Activated effector memory CD4-positive, alpha-beta T cell treated with anti-CD3 and anti-CD28 coated beads, Interleukin-2, amount 50 U/mL, for 16 hours (primary cell): Measurements from ENCODE around the gene TTC9.

Source experiments
- DNase-seq: peaks from one replicate; pipeline ENCODE4 v3.0.0-alpha.2; 2020

TTC9 gene

DNA sequence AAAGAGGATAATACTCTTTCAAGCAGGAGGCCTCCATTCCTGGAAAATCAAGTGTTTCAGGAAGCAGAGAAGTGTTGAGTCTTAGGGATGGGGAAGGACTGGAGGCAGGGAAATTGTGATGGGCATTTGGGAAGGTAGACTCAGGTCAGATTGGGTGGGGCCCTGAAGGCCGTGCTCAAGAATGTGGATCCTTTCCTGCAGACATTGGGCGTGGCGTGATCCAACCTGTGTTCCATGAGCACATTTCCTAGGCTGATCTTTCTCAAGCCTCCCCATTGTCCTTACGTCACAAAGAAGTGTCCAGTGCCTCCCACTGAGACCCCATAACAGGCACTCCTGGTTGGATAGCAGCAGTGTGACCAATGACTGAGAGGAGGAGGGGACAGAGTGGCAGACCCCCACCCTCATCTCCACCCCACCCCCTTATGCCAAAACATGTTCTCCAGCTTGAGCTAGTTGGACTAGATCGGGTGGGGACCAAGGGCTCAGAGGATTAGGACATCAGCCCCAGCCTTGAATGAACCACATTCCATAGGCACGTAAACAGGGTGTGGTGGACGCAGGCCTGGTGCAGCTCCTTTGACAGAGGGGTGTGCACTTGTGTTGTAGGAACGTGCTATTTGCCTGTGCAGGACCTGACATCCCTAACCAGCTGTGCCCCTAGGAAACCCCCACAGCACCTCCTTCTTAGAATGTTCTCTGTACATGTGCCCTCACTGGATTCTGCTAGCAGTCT lies 76.8 kb downstream of the TTC9 start:
- DNase-seq: no peak

DNA sequence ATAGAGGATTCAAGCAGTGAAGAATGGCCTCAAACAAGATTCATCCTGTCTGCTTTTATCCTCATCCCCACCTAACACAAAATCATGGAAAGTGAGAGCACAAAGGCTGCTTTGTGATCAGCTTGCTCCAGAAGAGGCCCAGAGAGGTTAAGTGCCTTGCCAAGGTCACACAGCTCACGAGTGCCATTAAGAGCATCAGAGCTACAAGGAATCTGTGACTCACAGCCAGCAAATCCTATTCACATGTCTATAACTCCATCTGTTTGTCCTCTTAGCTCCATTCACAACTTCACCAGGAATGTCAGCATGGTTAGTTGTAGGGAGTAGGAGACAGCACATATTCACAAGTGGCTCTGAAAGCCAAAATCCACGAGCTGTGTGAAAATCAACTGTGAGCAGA lies 79.8 kb downstream of the TTC9 start:
- no peak for DNase-seq

DNA sequence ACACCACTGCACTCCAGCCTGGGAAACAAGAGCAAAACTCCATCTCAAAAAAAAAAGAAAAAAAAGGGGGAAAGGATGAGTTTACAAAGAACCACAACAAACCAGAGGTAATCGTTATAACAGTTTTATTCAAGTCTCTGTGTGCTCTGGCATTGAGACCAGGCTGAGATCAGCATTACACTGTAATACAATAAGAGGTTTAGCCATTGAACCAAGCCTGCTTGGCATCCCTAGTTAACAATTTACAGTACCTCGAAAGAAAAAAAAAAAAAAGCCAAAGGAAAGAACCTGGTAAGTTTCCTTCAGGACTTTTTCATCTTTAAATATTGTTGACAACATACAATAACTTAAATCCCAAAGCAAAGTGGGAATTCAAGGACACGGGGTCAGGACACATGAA lies 80.7 kb downstream of the TTC9 start:
- DNase-seq: no peak

DNA sequence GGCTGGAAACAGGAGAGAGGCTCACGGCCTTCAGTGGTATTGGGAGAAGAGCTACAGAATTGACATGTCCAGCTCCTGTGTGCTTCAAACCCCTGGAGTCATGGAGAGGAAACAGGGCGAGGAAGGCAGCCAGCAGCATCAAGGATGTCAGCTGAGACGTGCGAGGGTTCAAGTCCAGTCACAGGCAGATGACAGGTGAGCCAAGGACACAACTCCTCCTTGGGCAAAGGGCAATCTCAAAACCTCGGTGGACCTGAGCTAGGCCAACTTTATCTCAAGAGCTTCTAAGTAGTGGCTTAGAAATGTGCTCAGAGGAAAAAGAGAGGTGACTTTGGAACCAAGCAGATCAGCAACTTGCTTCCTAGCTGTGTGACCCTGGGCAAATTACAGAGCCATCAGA lies 81.6 kb downstream of the TTC9 start:
- DNase-seq: no peak

DNA sequence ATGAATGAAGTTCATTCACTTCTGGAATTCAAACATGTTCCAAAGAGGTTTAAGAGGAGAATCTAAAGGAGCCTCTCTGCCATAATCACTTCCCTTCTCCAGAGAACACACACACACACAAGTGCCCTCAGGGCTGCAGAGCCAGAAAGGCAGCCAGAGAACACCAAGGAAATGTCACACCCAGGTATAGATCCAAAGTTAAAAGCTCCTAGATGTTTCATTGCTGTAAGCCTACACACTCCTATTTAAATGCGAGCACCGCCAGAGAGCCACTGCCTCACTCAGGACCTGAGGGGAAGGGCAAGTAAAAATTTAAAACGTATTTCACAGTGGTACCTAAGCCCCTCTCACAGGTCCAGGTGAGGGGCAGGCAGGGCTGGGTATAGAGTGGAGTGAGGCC lies 82.4 kb downstream of the TTC9 start:
- DNase-seq: no peak

DNA sequence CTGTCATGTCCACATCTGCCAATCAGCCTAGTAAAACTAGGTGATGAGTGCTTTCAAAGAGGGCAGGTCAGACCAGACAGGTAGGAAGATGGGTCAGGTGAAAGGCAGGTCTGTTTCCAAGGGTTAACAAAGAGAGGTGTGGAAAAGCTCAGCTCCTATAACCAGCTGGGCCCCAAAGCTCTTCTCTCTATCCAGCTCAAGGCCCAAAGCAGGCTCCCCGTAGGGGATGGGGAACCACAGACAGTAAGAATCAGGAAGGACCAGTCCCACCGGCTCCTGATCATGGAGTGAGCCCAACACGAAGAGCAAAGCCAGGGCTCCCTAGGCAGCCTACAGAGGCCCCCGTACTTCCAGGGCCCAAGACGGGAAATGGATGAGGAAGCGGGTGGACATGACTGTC lies 83.2 kb downstream of the TTC9 start:
- DNase-seq: no peak
